ENCODE measurements around the gene PDE7B.

Gene PDE7B

DNA sequence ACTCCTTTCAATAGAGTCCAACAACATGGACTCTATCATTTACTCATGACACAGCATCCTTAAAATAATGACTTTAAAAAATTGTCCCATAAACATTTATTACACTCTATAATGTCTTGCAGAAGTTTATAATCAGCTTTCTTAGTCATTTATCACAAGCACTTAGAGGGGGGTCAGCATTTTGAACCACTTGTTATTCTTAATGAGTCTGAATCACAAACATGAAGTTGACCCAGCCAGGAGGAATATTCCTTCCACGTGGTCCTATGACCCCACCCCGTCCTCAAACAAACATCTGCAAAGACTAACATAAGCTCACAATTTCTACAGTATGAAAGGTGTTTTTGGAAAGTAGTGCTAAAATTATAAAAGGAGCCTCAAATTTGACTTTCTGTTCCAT lies 307.5 kb downstream of the PDE7B start:
- H3K4me3 ChIP-seq (ENCODE audit: low read length), result no peak overlapping the region
- no peaks in the 10 kb centered on the region for H3K27me3 ChIP-seq (ENCODE audit: control insufficient read depth, insufficient read depth, low read length)
- no peaks in the 10 kb centered on the region for H3K9me3 ChIP-seq (ENCODE audit: control insufficient read depth, low read length)

DNA sequence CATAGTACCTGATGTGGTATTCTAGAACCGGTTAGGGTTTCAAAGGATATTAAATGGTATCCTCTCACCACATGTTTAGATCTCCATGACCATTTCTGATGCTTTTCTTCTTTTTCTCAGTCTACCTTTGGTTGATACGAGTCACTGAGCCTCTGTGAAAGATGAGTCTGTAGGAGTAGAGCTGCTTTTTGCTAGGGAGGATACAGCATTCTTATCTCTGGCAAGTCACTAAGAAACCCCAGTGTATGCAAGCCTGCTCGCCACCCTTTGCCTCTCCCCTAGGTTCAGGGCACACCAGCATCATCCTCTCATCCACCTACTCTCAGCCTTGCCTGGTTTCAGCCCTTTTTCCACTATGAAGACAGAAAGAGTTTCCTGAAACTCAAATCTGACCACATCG lies 308.7 kb downstream of the PDE7B start:
- H3K36me3 ChIP-seq (ENCODE audit: control insufficient read depth, insufficient read depth, low read length), result no peaks in the 10 kb centered on the region
- no peak overlapping the region for H3K4me3 ChIP-seq (ENCODE audit: low read length)
- H3K9ac ChIP-seq (ENCODE audit: low read length), result no peak overlapping the region
- H3K27me3 ChIP-seq (ENCODE audit: control insufficient read depth, insufficient read depth, low read length), result no peaks in the 10 kb centered on the region
- H3K9me3 ChIP-seq (ENCODE audit: control insufficient read depth, low read length), result no peaks in the 10 kb centered on the region
- H3K4me1 ChIP-seq (ENCODE audit: control insufficient read depth, insufficient read depth, low read length), result peaks cover 4% of the 10 kb centered on the region

More for the DNA sequence above, 307.5 kb downstream of the PDE7B start:
- H3K9ac ChIP-seq (ENCODE audit: low read length), result no peak overlapping the region
- no peaks in the 10 kb centered on the region for H3K36me3 ChIP-seq (ENCODE audit: control insufficient read depth, insufficient read depth, low read length)
- H3K4me1 ChIP-seq (ENCODE audit: control insufficient read depth, insufficient read depth, low read length), result peaks cover 6% of the 10 kb centered on the region

DNA sequence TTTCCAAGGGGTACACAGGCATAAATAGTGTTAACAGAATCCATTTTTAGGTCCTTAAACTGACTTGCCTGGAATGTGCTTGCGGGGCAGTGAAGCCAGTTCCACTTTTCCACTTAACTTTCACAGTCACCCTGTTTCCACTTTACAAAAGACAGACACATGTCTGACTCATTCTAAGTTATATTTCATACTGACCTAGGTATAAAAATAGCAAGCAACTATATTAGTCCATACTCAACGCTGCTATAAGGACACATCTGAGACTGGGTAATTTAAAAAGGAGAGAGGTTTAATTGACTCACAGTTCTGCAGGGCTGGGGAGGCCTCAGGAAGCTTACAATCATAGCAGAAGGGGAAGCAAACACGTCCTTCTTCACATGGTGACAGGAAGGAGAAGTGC lies 310.4 kb downstream of the PDE7B start:
- H3K36me3 ChIP-seq (ENCODE audit: control insufficient read depth, insufficient read depth, low read length), result no peaks in the 10 kb centered on the region
- H3K4me3 ChIP-seq (ENCODE audit: low read length), result no peak overlapping the region
- no peaks in the 10 kb centered on the region for H3K27me3 ChIP-seq (ENCODE audit: control insufficient read depth, insufficient read depth, low read length)
- H3K4me1 ChIP-seq (ENCODE audit: control insufficient read depth, insufficient read depth, low read length), result no peaks in the 10 kb centered on the region
- no peaks in the 10 kb centered on the region for H3K9me3 ChIP-seq (ENCODE audit: control insufficient read depth, low read length)
- no peak overlapping the region for H3K9ac ChIP-seq (ENCODE audit: low read length)

DNA sequence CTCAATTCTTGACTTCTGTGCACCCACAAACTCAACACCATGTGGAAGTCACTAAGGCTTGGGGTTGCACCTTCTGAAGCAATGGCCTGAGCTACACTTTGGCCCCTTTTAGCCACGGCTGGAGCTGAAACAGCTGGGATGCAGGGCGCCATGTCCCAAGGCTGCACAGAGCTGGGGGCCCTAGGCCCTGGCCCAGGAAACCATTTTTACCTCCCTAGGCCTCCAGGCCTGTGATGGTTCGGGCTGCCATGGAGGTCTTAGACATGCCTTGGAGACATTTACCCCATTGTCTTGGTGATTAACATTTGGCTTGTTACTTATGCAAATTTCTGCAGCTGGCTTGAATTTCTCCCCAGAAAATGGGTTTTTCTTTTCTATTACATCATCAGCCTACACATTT lies 311.8 kb downstream of the PDE7B start:
- H3K36me3 ChIP-seq (ENCODE audit: control insufficient read depth, insufficient read depth, low read length), result no peaks in the 10 kb centered on the region
- H3K4me1 ChIP-seq (ENCODE audit: control insufficient read depth, insufficient read depth, low read length), result no peaks in the 10 kb centered on the region
- no peak overlapping the region for H3K9ac ChIP-seq (ENCODE audit: low read length)
- H3K4me3 ChIP-seq (ENCODE audit: low read length), result no peak overlapping the region
- H3K9me3 ChIP-seq (ENCODE audit: control insufficient read depth, low read length), result no peaks in the 10 kb centered on the region
- H3K27me3 ChIP-seq (ENCODE audit: control insufficient read depth, insufficient read depth, low read length), result no peaks in the 10 kb centered on the region

DNA sequence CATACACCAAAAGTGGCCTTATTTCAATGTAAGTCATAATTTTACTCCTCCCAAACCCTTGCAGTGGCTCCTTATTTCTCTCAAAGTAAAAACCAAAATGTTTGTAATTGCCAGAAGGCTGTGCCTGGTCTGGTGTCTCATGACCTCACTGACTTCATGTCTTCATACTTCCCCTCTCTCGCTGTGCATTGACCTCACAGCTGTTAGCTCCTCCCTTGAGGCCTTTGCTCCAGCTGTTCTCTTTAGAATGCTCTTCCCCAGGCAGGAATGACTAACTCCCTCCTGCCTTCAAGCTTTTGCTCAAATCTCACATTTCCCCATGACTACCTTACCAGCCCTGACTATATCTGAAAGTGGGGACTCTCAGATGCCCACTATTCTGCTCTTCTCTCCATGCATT lies 315.3 kb downstream of the PDE7B start:
- Histone ChIP-seq H3K9me3 (ENCODE audit: control insufficient read depth, low read length) (no peaks in the 10 kb centered on the region), H3K4me1 (ENCODE audit: control insufficient read depth, insufficient read depth, low read length) (no peaks in the 10 kb centered on the region), H3K36me3 (ENCODE audit: control insufficient read depth, insufficient read depth, low read length) (no peaks in the 10 kb centered on the region), H3K4me3 (ENCODE audit: low read length) (no peak overlapping the region), H3K27me3 (ENCODE audit: control insufficient read depth, insufficient read depth, low read length) (no peaks in the 10 kb centered on the region), H3K9ac (ENCODE audit: low read length) (no peak overlapping the region)

DNA sequence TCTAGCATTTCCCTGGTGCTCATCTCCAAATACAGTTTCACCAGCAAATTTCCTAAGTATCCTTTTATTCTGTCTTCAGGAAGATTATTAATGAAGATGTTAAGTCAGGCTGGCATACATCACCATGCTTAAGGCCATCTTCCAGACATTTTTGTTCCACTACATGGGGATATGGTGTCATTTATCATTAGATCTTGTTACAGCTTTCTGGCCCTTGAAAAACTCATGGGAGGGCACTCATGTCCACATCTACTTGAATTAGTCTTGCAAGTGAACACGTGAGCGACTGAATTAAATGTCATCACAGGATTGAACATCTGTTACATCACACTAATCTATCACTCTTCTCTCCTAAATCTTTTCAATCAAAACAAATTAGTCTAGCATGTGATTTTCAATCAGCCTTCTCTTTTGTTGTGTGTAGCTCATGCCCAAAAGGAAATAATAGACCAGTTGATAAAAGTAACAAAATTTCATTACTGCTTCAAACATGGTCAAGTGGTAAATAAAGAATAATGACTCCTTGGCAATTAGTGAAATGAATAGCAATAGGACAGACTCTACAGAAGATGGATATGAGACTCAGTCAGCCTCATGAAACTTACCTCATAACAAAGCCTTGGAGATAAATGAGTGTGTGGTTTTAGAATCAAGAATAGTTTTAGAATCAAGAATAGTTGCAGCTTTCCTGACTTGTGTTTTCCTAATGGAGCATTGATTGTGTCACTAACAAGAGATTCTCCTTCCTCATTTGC lies 318.1 kb downstream of the PDE7B start:
- Histone ChIP-seq H3K36me3 (ENCODE audit: control insufficient read depth, insufficient read depth, low read length) (no peaks in the 10 kb centered on the region), H3K4me3 (ENCODE audit: low read length) (no peak overlapping the region), H3K4me1 (ENCODE audit: control insufficient read depth, insufficient read depth, low read length) (no peaks in the 10 kb centered on the region), H3K27me3 (ENCODE audit: control insufficient read depth, insufficient read depth, low read length) (no peaks in the 10 kb centered on the region), H3K9ac (ENCODE audit: low read length) (no peak overlapping the region), H3K9me3 (ENCODE audit: control insufficient read depth, low read length) (no peaks in the 10 kb centered on the region)

DNA sequence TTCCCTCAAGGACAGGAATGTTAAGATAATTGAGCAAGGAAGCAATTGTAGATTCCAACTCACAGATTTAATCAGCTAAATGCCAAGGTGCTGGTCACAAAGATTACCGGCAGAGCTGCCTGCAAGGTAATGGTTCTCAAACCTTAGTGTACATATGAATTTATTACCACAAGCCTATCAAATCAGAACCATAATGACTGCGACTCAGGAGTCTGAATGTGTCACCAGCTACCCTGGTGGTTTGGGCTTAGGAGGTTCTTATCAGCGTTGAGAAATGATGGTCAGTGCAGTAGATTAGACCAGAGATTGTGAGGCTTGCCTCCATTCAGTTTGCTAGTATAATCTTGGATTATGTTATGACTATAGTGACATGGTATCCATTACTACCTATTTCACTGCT lies 319.7 kb downstream of the PDE7B start:
- H3K9ac ChIP-seq (ENCODE audit: low read length), result no peak overlapping the region
- H3K9me3 ChIP-seq (ENCODE audit: control insufficient read depth, low read length), result no peaks in the 10 kb centered on the region
- no peaks in the 10 kb centered on the region for H3K27me3 ChIP-seq (ENCODE audit: control insufficient read depth, insufficient read depth, low read length)
- H3K4me3 ChIP-seq (ENCODE audit: low read length), result no peak overlapping the region
- no peaks in the 10 kb centered on the region for H3K36me3 ChIP-seq (ENCODE audit: control insufficient read depth, insufficient read depth, low read length)
- no peaks in the 10 kb centered on the region for H3K4me1 ChIP-seq (ENCODE audit: control insufficient read depth, insufficient read depth, low read length)

DNA sequence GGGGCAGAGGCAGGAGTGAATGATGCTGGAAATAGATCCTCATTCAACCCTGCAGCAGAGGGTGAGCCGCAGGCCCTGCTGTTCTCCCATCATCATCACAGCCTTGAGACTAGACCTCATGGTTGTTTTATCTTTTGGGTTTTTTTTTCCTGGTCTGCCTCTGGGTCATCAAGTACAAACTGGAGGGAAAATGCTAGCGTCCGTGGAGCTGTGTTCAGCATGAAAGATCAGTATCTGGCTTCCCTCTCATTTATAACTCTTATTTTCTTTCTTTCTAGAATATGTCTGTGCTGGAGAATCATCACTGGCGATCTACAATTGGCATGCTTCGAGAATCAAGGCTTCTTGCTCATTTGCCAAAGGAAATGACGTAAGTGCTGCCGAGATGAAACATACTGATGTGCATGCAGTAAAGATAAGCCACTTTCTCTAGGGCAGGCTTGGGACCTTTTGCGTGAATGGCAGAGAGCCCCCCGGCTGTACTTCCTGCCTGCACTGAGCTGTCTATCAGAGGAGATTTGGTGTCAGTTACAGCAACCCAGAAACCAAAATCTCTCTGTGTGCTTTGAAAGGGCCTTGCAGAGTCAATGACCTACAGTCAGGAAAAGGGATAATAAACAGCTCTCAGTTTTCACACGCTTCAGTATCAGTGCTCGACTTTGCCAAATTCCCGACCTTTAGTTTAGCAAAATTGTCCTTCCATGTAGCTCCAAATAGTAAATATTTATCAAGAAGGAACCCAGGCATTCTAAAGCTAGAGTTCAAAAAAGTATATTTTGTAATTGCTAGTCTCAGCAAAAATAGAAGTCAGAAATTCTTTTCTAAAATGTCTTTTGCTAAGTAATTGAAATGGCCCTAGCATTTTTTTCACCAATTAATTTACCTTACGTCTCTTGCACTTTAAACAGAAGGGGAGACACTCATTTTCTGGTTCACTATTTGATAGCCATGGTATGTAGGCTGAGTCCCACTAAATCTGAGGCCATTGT lies 322.3 kb downstream of the PDE7B start:
- Histone ChIP-seq H3K9ac (ENCODE audit: low read length) (no peak overlapping the region), H3K36me3 (ENCODE audit: control insufficient read depth, insufficient read depth, low read length) (no peaks in the 10 kb centered on the region), H3K4me3 (ENCODE audit: low read length) (no peak overlapping the region), H3K4me1 (ENCODE audit: control insufficient read depth, insufficient read depth, low read length) (no peaks in the 10 kb centered on the region), H3K9me3 (ENCODE audit: control insufficient read depth, low read length) (no peaks in the 10 kb centered on the region), H3K27me3 (ENCODE audit: control insufficient read depth, insufficient read depth, low read length) (no peaks in the 10 kb centered on the region)

DNA sequence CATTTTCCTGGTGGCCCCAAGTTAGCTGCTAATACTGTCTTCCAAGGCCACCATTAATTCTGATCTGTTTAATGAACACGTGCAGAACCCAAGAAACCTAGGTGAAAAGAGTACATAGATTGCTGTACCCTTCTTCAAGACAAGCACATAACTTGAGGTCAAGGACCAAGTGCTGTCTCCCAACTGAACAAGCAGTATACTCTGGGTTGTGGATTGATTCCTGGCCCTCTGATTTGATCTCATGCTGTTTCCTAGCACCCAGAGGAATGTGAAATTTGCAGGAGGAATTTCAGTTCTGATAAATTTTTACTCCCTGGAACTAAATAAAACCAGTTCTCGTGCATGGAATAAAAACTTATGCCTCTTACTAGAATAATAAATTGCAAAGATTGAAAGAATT lies 323.0 kb downstream of the PDE7B start:
- H3K9ac ChIP-seq (ENCODE audit: low read length), result no peak overlapping the region

DNA sequence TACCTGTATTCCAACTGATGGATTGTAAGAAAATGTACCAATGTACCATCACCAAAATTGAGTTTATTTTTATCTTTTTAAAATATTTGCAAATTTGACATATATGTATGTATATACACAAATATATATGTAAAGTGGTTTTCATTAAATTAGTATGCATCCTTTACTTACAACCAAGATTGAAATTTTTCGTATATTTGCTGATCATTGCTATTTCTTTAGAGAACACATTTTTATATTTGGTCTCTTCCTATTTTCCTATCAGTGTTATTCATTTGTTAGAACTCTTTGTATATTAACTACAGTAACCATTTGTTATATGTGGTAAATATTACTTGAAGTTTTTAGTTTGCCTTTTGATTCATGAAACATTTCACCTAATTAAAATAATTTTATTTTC lies 324.4 kb downstream of the PDE7B start:
- H3K4me1 ChIP-seq (ENCODE audit: control insufficient read depth, insufficient read depth, low read length), result no peaks in the 10 kb centered on the region
- H3K27me3 ChIP-seq (ENCODE audit: control insufficient read depth, insufficient read depth, low read length), result no peaks in the 10 kb centered on the region
- H3K9me3 ChIP-seq (ENCODE audit: control insufficient read depth, low read length), result no peaks in the 10 kb centered on the region
- H3K4me3 ChIP-seq (ENCODE audit: low read length), result no peak overlapping the region
- no peaks in the 10 kb centered on the region for H3K36me3 ChIP-seq (ENCODE audit: control insufficient read depth, insufficient read depth, low read length)
- H3K9ac ChIP-seq (ENCODE audit: low read length), result no peak overlapping the region

More for the DNA sequence above, 323.0 kb downstream of the PDE7B start:
- Histone ChIP-seq H3K36me3 (ENCODE audit: control insufficient read depth, insufficient read depth, low read length) (no peaks in the 10 kb centered on the region), H3K9me3 (ENCODE audit: control insufficient read depth, low read length) (no peaks in the 10 kb centered on the region), H3K4me1 (ENCODE audit: control insufficient read depth, insufficient read depth, low read length) (no peaks in the 10 kb centered on the region), H3K27me3 (ENCODE audit: control insufficient read depth, insufficient read depth, low read length) (no peaks in the 10 kb centered on the region), H3K4me3 (ENCODE audit: low read length) (no peak overlapping the region)

DNA sequence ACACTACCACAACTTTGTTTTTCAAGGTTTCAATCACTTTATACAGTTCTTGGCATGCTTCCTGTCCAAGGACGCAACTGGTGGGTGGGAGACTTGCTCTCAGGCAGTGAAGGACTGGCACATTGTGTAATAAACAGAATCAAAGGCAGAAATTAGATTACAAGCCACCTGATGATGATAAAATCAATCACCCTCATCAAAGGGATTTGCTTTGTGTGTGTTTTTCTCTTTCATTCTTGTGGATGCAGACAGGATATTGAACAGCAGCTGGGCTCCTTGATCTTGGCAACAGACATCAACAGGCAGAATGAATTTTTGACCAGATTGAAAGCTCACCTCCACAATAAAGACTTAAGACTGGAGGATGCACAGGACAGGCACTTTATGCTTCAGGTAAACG lies 327.2 kb downstream of the PDE7B start:
- Histone ChIP-seq H3K4me1 (ENCODE audit: control insufficient read depth, insufficient read depth, low read length) (no peaks in the 10 kb centered on the region), H3K4me3 (ENCODE audit: low read length) (no peak overlapping the region), H3K27me3 (ENCODE audit: control insufficient read depth, insufficient read depth, low read length) (no peaks in the 10 kb centered on the region), H3K36me3 (ENCODE audit: control insufficient read depth, insufficient read depth, low read length) (no peaks in the 10 kb centered on the region), H3K9me3 (ENCODE audit: control insufficient read depth, low read length) (no peaks in the 10 kb centered on the region), H3K9ac (ENCODE audit: low read length) (no peak overlapping the region)

Measured in mucosa of stomach (tissue), 1 donor.